Erythroblast (primary cell): ENCODE data around the gene CAPN7.

ENCODE experiments used
- DNase-seq, 2 experiments: peaks; one replicate each; lab custom pipeline; 2025; lab: John Stamatoyannopoulos, UW
- GATA1 ChIP-seq: IDR thresholded peaks from 2 replicates; pipeline ENCODE4 v1.6.1; 2011; ENCODE audit warnings: low read depth, mild to moderate bottlenecking, control low read depth, low read length, moderate library complexity
- POLR2A ChIP-seq: IDR thresholded peaks from 2 replicates; pipeline ENCODE4 v1.6.1; 2011; ENCODE audit warnings: mild to moderate bottlenecking, low read length

The CAPN7 gene

GRCh38 chr3:15294929-15295328 is 88.9 kb downstream of the CAPN7 start:
- TF ChIP-seq GATA1 (no peak), POLR2A (no peak)
- no peak for DNase-seq

- DNase-seq, result no peak
- TF ChIP-seq GATA1, result no peak
Observed at GRCh38 chr3:15295506-15295905, 89.5 kb downstream of the CAPN7 start.

- DNase-seq, result no peak
- TF ChIP-seq POLR2A (no peak), GATA1 (no peak)
Observed at GRCh38 chr3:15297608-15298350, 91.7 kb downstream of the CAPN7 start.

GRCh38 chr3:15298504-15298903 is 92.5 kb downstream of the CAPN7 start:
- TF ChIP-seq GATA1 (no peak), POLR2A (no peak)
- no peak for DNase-seq

GRCh38 chr3:15299036-15299435 is 93.0 kb downstream of the CAPN7 start:
- peak in 1 of 2 experiments; percentile 26 for DNase-seq
- TF ChIP-seq GATA1 (no peak), POLR2A (no peak)

GRCh38 chr3:15300323-15301078 is 94.5 kb downstream of the CAPN7 start:
- DNase-seq, result no peak
- TF ChIP-seq GATA1 (no peak), POLR2A (no peak)

- TF ChIP-seq POLR2A, result no peak
- TF ChIP-seq GATA1, result no peak
Observed at GRCh38 chr3:15301761-15302160, 95.7 kb downstream of the CAPN7 start.

More at GRCh38 chr3:15301761-15302160, 95.7 kb downstream of the CAPN7 start:
- no peak for DNase-seq
